Kidney glomerular epithelial cell (primary cell): Measurements from ENCODE around the gene TUBB6.

Experiments
- DNase-seq: peaks from one replicate; lab custom pipeline; 2025; lab: John Stamatoyannopoulos, UW

TUBB6 gene

DNA sequence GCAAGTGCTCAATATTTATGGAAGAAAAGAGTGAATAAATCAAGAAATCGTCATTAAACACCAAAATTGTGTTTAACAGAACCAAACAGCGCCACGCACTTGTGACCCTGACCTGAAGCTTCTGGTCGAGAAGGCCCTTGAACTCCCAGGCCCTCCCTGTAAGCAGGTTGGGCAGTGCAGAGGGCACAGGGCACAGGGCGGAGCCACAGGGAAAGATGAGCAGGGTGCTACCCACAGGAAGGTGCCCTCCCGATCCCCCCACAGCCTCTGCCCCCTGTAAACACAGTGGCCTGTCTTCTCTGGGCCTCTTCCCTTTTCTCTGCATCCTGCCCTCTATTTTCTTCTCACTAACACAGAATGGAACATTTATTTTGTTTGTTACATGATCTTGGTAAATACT is 16.9 kb upstream of the TUBB6 start:
- DNase-seq = no peak

DNA sequence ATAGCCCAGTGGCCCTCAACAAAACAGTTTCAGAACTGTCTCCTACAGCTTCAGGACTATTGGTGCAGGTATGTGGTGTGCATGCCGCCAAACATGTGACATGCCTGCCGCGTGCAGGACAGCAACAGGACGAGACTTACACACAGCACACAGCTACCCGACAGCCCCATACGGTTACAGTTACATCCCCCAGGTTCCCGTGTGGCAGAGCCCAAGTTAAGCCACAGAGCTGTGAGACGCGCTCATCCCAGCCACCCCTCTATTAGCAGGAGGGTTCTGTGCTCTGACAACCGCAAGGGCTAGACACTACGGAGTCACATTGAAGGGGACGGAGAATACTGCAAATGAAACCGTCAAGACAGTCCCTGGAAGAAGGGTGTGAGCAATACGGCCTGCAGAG is 16.4 kb upstream of the TUBB6 start:
- DNase-seq = no peak

DNA sequence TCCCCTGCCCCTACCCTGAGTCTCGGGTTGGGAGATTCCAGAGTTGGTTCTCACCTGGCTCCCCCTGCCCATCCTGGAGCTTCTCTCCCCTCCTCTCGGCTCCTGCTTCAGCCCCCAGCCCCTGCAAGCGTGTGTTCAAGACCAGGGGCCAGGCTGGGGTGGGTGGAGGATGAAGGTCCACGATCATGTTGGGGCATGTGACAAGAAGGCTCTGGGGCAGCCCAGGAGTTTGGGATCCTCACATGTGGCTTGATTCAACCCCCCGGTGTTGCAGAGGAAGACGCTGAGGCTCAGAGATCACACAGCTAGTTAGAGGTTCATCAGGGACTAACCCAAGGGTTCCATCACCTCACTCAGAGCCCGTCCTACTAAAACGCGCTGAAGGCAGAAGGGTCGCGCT is 14.2 kb upstream of the TUBB6 start:
- no peak for DNase-seq

DNA sequence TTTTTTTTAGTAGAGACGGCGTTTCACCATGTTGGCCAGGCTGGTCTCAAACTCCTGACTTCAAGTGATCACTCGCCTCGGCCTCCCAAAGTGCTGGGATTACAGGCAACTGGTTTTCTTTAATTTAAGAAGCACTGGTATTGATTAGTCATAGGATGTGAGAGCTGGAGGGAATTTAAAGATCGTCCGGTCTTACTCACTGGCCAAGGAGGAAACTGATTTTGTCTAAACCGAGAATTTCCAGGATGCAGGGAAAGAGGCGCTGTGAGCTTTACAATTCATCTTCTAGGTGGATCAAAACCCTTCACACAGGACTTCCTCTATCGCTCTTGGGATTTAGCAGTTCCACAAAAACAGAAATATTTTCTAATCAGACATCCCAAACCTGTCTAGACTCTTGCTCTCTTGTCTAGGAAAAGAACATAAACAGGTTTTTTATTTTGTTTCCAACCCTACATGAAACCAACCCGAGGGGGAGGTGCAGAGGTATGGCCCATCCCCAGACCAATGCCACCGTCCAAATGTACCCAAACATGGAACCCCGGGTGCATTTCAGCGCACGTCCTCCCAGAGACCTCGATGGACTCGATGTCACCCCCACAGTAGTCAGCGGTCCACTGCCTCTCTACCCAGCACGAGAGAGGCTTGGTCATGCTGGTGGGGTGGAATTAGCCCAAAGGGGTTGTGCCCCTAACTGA is 12.5 kb upstream of the TUBB6 start:
- no peak for DNase-seq

DNA sequence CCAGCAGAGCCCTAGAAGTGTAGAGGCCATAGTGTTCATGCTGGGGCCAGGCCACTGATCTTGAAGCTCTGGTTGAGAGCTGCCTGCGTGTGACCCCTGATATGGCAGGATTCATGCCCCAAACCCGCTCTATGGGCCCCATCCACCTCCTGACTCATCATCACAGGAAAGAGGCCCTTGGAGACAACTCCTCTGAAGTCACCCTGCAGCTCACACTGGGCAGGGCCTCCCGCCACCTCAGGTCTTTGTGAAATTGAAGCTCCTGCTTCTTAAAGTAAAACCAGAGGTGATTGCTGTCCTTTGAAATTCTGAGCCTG is 12.0 kb upstream of the TUBB6 start:
- DNase-seq = no peak

- no peak for DNase-seq
Measured at GRCh38 chr18:12296457-12296856, 11.6 kb upstream of the TUBB6 start.

GRCh38 chr18:12299862-12300261 is 8.2 kb upstream of the TUBB6 start:
- DNase-seq = no peak

DNA sequence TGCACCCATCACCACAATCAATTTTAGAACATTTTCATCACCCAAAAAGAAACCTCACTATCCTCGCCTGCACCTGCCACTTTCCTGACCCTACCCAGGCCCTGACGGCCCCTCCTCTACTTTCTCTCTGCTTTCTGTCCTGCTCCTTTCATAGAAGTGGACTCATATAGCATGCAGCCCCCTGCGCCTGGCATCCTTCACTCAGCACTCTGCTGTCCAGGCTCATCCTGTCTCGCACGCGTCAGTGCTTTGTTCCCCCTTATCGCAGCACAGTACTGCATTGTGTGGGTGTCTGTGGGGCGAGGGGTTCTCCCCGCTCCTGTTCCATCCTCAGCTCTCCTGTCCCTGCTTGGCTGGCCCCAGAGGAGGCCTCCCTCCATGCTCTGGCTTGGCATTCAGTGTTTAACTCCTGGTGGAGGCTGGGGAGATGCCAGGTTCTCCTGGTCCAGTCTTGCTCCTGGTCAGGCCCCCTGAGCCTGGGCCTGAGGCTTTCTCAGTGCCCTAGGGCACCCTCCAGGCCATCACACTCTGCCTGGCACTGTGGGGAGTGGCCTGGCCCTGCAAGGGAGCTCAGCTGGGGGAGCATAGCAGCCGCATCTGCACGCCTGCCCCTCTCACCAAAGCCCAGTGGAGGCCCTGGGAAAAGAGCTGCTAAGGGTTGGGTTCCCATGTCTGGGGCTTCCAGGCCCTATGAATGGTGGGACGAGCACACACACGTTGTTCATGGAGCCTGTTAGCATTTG is 6.6 kb upstream of the TUBB6 start:
- no peak for DNase-seq

GRCh38 chr18:12302391-12303147 is 5.5 kb upstream of the TUBB6 start:
- DNase-seq = no peak

GRCh38 chr18:12304351-12305210 is 3.5 kb upstream of the TUBB6 start:
- DNase-seq = peak; percentile 45

DNA sequence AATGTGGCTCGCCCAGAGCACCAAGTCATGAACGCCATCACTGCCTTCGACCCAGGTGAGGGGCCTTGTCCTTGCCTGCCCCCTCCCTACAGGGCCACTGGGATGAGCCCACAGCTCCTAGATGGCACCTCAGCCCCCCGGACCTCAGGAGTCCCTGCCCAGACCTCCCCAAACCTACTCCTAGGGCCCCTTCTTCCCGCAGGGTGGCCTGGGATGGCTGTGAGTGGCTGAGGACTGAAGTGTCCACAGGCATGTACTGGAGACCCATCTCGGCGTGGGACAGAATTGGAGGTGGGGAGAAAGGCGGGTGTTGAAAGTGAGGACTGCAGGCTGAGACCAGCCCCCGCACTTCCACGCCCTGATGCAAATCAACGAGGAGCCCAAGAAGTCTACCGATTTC is 2.8 kb upstream of the TUBB6 start:
- no peak for DNase-seq

DNA sequence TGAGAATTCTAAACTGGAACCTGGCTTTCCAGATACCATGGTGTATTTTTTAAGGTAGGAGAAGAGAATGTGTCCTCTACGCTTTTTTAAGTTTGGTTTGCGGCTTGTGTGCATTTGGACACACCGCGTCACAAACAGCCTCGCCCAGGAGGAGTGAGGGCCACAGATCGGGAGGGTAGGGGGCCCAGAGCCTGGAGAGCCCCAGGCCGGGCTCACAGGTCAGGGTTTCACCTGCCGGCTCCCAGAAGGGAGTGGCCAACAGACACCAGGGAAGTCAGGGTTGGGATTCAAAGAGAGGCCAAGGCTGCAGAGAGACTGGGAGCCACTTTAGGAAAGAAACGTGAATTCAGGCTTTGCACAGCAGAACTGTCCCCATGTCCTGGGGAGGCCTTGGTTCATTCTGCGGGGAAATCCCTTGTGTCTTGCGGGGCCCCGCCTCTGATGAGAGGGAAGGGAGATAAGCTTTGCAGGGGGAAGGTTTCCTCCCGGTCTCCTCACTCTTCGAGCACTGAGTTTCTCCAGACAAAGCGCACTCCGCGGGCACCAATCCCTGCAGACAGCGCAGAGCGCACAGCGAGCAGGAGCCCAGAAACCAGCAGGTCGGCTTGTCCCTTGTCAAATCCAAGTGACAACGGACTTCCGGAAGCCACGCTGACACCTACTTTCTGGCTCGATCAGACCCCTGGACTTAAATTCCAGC is 2.0 kb upstream of the TUBB6 start:
- DNase-seq = no peak

DNA sequence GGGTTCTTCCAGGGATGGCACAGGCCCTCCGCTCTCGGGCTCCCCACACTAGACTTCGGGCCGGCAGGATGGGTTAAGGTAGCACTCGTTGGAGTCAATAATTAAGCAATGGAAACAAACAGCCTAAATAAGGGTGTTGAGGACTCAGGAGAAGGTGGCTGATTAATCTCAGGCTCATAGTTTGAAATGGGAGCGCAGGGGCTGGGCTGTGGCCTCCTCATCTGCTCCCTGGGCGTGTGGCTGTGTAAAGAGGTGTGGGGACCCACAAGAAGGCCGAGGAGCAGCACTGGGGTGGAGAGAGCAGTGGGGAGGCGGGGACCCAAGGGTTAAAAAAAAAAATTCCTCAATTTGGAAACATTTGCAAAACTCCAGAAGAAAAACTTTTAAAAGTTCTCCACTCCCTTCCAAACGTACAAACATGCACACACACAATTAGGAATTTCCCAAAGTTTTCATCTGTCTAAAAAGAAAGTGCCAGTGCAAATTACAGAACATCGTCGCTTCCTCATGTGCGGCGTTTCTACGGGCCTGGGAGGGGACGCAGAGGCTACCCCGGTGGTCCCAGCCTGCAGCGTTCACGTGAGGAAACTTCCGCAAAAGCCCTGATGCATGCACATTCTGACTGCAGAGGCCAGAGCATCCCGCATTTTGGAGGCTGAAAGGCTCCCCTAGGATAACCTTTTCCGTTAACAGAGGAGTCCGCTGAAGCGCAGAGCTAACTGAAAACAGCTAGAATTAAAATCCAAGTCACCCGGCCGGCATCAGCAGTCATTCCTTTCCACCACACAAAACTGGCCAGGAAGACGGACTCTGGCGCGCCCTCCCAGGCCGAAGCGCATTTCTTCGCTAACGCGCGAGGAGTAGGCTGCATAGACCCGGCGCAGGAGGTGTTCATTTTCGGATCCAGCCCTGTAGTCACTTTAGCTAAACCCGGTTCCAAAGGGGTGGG is 1.0 kb upstream of the TUBB6 start:
- DNase-seq = peak; percentile 44

- peak; percentile 74 for DNase-seq
Measured at GRCh38 chr18:12308386-12309100, 502 bp downstream of the TUBB6 start.

DNA sequence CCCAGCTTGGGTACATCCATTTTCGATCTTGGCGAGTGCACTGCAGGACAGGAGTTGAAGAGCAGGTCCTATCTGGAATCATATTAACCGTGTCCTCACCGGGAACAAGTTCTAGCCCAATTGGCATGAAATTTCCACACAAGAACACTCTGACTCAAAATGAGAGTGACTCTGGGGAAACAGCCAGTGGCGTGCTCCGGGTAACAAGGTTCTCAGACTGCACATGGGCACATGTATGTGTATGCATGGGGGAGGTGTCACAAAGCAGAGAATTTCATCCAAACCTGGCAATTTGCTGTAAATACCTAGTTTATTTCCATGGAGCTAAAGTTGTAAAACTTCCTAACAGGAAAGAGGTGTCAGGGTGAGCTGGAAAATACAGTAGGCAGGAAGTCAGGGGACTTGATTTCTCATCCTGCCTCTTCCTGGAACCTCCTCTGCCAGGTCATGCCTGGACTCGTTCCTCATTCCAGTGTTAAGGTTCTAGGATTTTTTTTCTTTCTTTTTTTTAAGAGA is 1.7 kb downstream of the TUBB6 start:
- no peak for DNase-seq

- DNase-seq = no peak
Measured at GRCh38 chr18:12310762-12311161, 2.7 kb downstream of the TUBB6 start.

GRCh38 chr18:12312976-12313375 is 4.9 kb downstream of the TUBB6 start:
- DNase-seq = no peak

DNA sequence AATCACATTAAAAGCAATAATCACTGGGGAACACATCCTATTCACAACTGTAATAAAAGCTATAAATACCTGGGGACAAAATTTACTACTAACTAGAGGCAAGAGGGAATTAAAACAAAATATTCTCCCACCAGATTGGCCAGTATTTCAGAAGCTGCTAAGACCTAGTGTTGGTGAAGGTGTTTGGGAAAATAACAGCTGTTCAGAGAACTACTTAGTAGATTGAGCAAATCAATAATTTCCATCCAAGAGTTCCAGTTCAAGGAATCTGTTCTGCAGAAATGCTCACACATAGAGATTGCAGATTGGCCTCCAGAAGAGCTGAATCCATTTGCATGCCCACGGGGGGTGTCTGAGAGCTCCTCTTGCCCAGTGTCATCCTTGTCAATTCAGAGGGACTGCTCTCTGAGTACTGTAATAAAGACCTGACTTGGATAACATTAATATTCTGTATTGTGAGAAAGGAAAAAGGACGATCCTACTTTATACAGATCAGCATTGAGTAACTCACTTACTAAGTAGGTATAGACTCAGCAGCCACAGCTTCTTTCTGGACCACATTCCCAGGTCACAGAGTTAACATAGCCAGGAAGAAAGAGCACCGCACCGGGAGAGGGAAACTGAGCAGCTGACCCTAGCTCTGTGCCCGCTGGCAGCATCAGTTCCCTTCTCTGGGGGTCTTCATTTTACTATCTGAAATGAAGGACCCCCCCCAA is 5.6 kb downstream of the TUBB6 start:
- no peak for DNase-seq
